Measurements from ENCODE around the gene ABCC2.

ABCC2 gene

GRCh38 chr10:99843310-99843709, 60.9 kb downstream of the ABCC2 start:
- no peaks in the 10 kb centered on the region for H3K36me3 ChIP-seq (ENCODE audit: control insufficient read depth, insufficient read depth, low read length)
- H3K27me3 ChIP-seq (replicated peaks; ENCODE audit: control insufficient read depth, insufficient read depth, low read length) = no peaks in the 10 kb centered on the region
- no peak for DNase-seq (ENCODE audit: extremely low read depth, insufficient read length)
- H3K4me3 ChIP-seq (replicated peaks; ENCODE audit: low read depth, low read length) = no peak overlapping the region
- TF ChIP-seq, protein P1, sequence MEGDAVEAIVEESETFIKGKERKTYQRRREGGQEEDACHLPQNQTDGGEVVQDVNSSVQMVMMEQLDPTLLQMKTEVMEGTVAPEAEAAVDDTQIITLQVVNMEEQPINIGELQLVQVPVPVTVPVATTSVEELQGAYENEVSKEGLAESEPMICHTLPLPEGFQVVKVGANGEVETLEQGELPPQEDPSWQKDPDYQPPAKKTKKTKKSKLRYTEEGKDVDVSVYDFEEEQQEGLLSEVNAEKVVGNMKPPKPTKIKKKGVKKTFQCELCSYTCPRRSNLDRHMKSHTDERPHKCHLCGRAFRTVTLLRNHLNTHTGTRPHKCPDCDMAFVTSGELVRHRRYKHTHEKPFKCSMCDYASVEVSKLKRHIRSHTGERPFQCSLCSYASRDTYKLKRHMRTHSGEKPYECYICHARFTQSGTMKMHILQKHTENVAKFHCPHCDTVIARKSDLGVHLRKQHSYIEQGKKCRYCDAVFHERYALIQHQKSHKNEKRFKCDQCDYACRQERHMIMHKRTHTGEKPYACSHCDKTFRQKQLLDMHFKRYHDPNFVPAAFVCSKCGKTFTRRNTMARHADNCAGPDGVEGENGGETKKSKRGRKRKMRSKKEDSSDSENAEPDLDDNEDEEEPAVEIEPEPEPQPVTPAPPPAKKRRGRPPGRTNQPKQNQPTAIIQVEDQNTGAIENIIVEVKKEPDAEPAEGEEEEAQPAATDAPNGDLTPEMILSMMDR (IDR thresholded peaks at IDR 0.05; ENCODE audit: insufficient read depth, low read length, poor library complexity, severe bottlenecking) = no peak

- TF ChIP-seq, protein P1 (IDR thresholded peaks at IDR 0.05; ENCODE audit: insufficient read depth, low read length, poor library complexity, severe bottlenecking) = no peak
- DNase-seq (ENCODE audit: extremely low read depth, insufficient read length) = no peak
- Histone ChIP-seq H3K4me3 (replicated peaks; ENCODE audit: low read depth, low read length) (no peak overlapping the region), H3K36me3 (ENCODE audit: control insufficient read depth, insufficient read depth, low read length) (no peaks in the 10 kb centered on the region), H3K27me3 (replicated peaks; ENCODE audit: control insufficient read depth, insufficient read depth, low read length) (no peaks in the 10 kb centered on the region)
These were observed 62.1 kb downstream of the ABCC2 start for GRCh38 chr10:99844433-99844955.

- no peak overlapping the region; the same call in 1 of the 2 replicates for H3K4me3 ChIP-seq (replicated peaks; ENCODE audit: low read depth, low read length)
- H3K36me3 ChIP-seq (ENCODE audit: control insufficient read depth, insufficient read depth, low read length) = no peaks in the 10 kb centered on the region
- peak; percentile 31 for DNase-seq (ENCODE audit: extremely low read depth, insufficient read length)
- no peaks in the 10 kb centered on the region for H3K27me3 ChIP-seq (replicated peaks; ENCODE audit: control insufficient read depth, insufficient read depth, low read length)
- TF ChIP-seq, protein P1 (IDR thresholded peaks at IDR 0.05; ENCODE audit: insufficient read depth, low read length, poor library complexity, severe bottlenecking) = peak; percentile 75
These were observed 63.5 kb downstream of the ABCC2 start for GRCh38 chr10:99845837-99846382.

- Histone ChIP-seq H3K4me3 (replicated peaks; ENCODE audit: low read depth, low read length) (no peak overlapping the region), H3K36me3 (ENCODE audit: control insufficient read depth, insufficient read depth, low read length) (no peaks in the 10 kb centered on the region)
- no peak for DNase-seq (ENCODE audit: extremely low read depth, insufficient read length)
These were observed 66.6 kb downstream of the ABCC2 start for GRCh38 chr10:99849057-99849456.

GRCh38 chr10:99849536-99849935, 67.1 kb downstream of the ABCC2 start:
- Histone ChIP-seq H3K4me3 (replicated peaks; ENCODE audit: low read depth, low read length) (no peak overlapping the region), H3K27me3 (replicated peaks; ENCODE audit: control insufficient read depth, insufficient read depth, low read length) (no peaks in the 10 kb centered on the region), H3K36me3 (ENCODE audit: control insufficient read depth, insufficient read depth, low read length) (no peaks in the 10 kb centered on the region)
- TF ChIP-seq, protein P1 (IDR thresholded peaks at IDR 0.05; ENCODE audit: insufficient read depth, low read length, poor library complexity, severe bottlenecking) = no peak
- no peak for DNase-seq (ENCODE audit: extremely low read depth, insufficient read length)

More at GRCh38 chr10:99849057-99849456, 66.6 kb downstream of the ABCC2 start:
- TF ChIP-seq, protein P1 (IDR thresholded peaks at IDR 0.05; ENCODE audit: insufficient read depth, low read length, poor library complexity, severe bottlenecking) = no peak
- no peaks in the 10 kb centered on the region for H3K27me3 ChIP-seq (replicated peaks; ENCODE audit: control insufficient read depth, insufficient read depth, low read length)

Measured in GM06990 (cell line).